ENCODE data around the gene CTSF.

The CTSF gene

GRCh38 chr11:66530927-66531709, 37.3 kb downstream of the CTSF start:
- Histone ChIP-seq H3K9ac (ENCODE audit: low read length) (no peak overlapping the region), H3K27ac (ENCODE audit: low read length) (no peak overlapping the region), H3K4me1 (ENCODE audit: low read length) (no peaks in the 10 kb centered on the region), H4K20me1 (ENCODE audit: insufficient read depth, low read length) (no peaks in the 10 kb centered on the region), H3K79me2 (ENCODE audit: low read length) (no peaks in the 10 kb centered on the region), H3K4me2 (ENCODE audit: low read length) (no peak overlapping the region), H3K36me3 (replicated peaks; ENCODE audit: low read depth, low read length) (peaks cover 7% of the 10 kb centered on the region), H3K9me3 (ENCODE audit: insufficient read depth, low read length) (no peaks in the 10 kb centered on the region), H3K4me3 (ENCODE audit: low read length) (no peak overlapping the region), H3K27me3 (ENCODE audit: low read depth, low read length) (no peaks in the 10 kb centered on the region), H2AFZ (ENCODE audit: low read depth, low read length) (no peak overlapping the region)
- TF ChIP-seq CTCF (IDR thresholded peaks at IDR 0.05; ENCODE audit: low read depth, low read length) (no peak), EZH2phosphoT487 (IDR thresholded peaks at IDR 0.05; ENCODE audit: low read depth) (no peak)

GRCh38 chr11:66529655-66530054, 38.8 kb downstream of the CTSF start:
- H3K36me3 ChIP-seq (replicated peaks; ENCODE audit: low read depth, low read length): no peaks in the 10 kb centered on the region
- H2AFZ ChIP-seq (ENCODE audit: low read depth, low read length): no peak overlapping the region
- H3K27me3 ChIP-seq (ENCODE audit: low read depth, low read length): no peaks in the 10 kb centered on the region
- no peaks in the 10 kb centered on the region for H4K20me1 ChIP-seq (ENCODE audit: insufficient read depth, low read length)
- H3K4me3 ChIP-seq (ENCODE audit: low read length): no peak overlapping the region
- no peaks in the 10 kb centered on the region for H3K9me3 ChIP-seq (ENCODE audit: insufficient read depth, low read length)
- H3K4me2 ChIP-seq (ENCODE audit: low read length): no peak overlapping the region
- no peak overlapping the region for H3K9ac ChIP-seq (ENCODE audit: low read length)
- no peaks in the 10 kb centered on the region for H3K4me1 ChIP-seq (ENCODE audit: low read length)
- no peak overlapping the region for H3K27ac ChIP-seq (ENCODE audit: low read length)
- no peak for TF ChIP-seq EZH2phosphoT487 (IDR thresholded peaks at IDR 0.05; ENCODE audit: low read depth)
- TF ChIP-seq CTCF (IDR thresholded peaks at IDR 0.05; ENCODE audit: low read depth, low read length): no peak
- no peaks in the 10 kb centered on the region for H3K79me2 ChIP-seq (ENCODE audit: low read length)

GRCh38 chr11:66529069-66529468, 39.3 kb downstream of the CTSF start:
- no peak overlapping the region for H3K4me3 ChIP-seq (ENCODE audit: low read length)
- H3K4me1 ChIP-seq (ENCODE audit: low read length): no peaks in the 10 kb centered on the region
- TF ChIP-seq EZH2phosphoT487 (IDR thresholded peaks at IDR 0.05; ENCODE audit: low read depth) (no peak), CTCF (IDR thresholded peaks at IDR 0.05; ENCODE audit: low read depth, low read length) (no peak)
- H4K20me1 ChIP-seq (ENCODE audit: insufficient read depth, low read length): no peaks in the 10 kb centered on the region
- H2AFZ ChIP-seq (ENCODE audit: low read depth, low read length): no peak overlapping the region
- H3K36me3 ChIP-seq (replicated peaks; ENCODE audit: low read depth, low read length): peaks cover 4% of the 10 kb centered on the region
- H3K27me3 ChIP-seq (ENCODE audit: low read depth, low read length): no peaks in the 10 kb centered on the region
- H3K9me3 ChIP-seq (ENCODE audit: insufficient read depth, low read length): no peaks in the 10 kb centered on the region
- no peaks in the 10 kb centered on the region for H3K79me2 ChIP-seq (ENCODE audit: low read length)
- H3K9ac ChIP-seq (ENCODE audit: low read length): no peak overlapping the region
- H3K4me2 ChIP-seq (ENCODE audit: low read length): no peak overlapping the region
- H3K27ac ChIP-seq (ENCODE audit: low read length): no peak overlapping the region

GRCh38 chr11:66524304-66525040, 43.9 kb downstream of the CTSF start:
- Histone ChIP-seq H3K27me3 (ENCODE audit: low read depth, low read length) (no peaks in the 10 kb centered on the region), H4K20me1 (ENCODE audit: insufficient read depth, low read length) (no peaks in the 10 kb centered on the region), H3K9ac (ENCODE audit: low read length) (no peak overlapping the region), H3K4me3 (ENCODE audit: low read length) (no peak overlapping the region), H3K9me3 (ENCODE audit: insufficient read depth, low read length) (no peaks in the 10 kb centered on the region), H3K79me2 (ENCODE audit: low read length) (no peaks in the 10 kb centered on the region), H3K27ac (ENCODE audit: low read length) (no peak overlapping the region), H3K4me2 (ENCODE audit: low read length) (no peak overlapping the region), H3K36me3 (replicated peaks; ENCODE audit: low read depth, low read length) (peaks cover 18% of the 10 kb centered on the region), H2AFZ (ENCODE audit: low read depth, low read length) (no peak overlapping the region), H3K4me1 (ENCODE audit: low read length) (no peaks in the 10 kb centered on the region)
- TF ChIP-seq CTCF (IDR thresholded peaks at IDR 0.05; ENCODE audit: low read depth, low read length): no peak
- no peak for TF ChIP-seq EZH2phosphoT487 (IDR thresholded peaks at IDR 0.05; ENCODE audit: low read depth)

Measured in OCI-LY3 (cell line).